Ramos (cell line): ENCODE results near the gene POLG.
"Not testable (repeated sequence)": the region's sequence is repeated elsewhere in the genome, so short reads cannot be mapped to it uniquely, and the experiment has no call there.

ENCODE experiments used
- in situ Hi-C: fragments of 300-500 bp; cut with MboI; formaldehyde crosslinking; loops from one replicate; pipeline ENCODE4 v1.14.3; 2022; ENCODE audit warnings: low sequenced_read_pairs; ENCODE audit not compliant: unreplicated experiment

Gene POLG

DNA sequence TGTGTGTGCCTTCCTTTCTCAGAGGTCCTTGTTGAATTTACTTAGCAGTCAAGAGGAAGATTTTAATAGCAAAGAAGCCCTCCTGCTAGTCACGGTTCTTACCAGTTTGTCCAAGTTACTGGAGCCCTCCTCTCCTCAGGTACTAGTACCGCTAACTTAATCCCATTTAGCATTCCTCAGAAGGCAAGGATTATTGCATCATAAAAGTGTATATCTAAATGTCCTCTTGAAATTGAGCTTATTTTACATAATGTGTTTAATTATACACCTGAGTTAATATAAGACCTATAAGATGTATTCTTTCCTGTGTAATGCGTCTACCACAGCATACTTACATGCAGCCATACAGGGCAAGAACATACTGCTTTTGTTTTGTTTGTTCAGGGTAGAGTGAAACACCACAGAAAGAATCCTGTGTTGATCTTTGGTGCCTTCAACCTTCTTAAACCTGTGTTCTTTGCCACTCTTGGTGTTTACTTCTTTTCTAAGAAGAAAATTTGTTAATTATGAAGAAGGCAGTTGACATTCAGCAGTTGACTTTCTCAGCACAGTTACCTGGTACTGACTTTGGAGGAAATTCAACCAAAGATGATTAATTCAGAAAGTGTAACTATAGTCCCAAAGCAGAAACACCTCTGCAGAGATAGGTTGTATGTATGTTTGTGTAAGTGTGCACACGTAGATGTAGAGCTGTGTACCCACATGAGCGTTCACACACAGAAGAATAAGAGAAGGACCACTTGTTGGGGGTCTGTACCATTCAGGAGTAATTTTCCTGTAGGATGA is 33.1 kb downstream of the POLG start:
- in situ Hi-C loops = no loop called here

GRCh38 chr15:89299896-89300295 is 34.7 kb downstream of the POLG start:
- in situ Hi-C loops = no loop called here

- in situ Hi-C loops = no loop called here
Measured at GRCh38 chr15:89293012-89293411, 41.6 kb downstream of the POLG start.

DNA sequence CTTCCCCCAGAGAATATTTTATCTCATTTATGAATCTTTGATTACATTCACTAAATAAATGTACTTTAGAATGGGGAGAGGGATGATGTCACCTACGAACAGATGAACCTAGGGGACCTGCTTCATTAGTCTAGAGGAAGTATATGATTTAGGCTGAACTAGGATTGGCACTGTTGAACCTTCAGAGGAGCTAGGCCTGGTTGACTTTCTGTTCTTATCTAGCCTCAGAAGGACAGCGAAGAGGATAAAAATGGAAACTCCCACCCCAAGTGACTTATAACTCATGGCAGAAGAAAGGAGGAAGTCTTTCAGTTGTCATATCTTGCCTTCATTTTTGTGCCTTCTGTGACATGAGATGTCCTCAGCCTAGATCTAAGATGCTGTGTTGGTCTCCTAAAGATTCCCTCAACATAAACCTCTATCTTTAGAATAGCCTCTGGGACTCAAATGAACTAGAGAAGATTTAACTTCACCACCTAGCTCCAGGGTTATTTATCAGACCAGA is 42.6 kb downstream of the POLG start:
- in situ Hi-C loops = no loop called here

GRCh38 chr15:89283201-89283600 is 51.4 kb downstream of the POLG start:
- in situ Hi-C loops = no loop called here

DNA sequence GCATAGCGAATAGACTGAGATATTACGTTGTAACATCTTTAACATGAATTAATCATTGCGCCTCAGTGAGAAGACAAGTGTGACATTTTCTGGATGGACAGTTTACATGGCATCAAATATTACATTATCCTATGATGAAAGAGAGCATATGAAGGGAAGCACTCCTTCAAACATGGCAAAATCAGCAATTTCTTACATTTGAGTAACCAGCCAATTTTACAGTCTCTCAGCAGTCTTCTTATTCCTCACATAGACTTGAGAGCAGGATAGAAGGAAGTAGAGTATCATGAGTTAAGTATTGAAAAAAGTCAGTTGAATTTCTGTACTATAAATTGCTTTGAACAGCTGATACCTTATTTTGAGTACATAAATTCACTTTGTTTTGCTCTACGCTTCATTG is 52.0 kb downstream of the POLG start:
- in situ Hi-C loops = no loop called here

DNA sequence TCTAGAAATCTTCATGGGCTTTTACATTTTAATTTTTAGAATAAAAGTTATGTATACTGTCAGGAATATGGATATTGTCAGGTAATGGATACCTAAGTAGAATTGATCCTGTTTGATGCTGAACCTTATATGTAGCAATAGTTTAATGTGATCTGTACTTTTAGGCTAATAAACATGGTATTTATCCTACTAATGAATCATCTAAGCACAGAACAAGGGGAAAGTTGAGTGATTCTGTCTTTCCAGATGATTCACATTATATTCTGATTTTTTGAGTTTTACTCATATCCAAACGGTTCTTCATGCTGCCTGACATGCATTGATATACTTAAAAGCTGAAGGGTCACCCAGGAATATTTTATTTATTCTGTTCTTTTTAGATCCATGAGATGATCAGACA is 56.3 kb downstream of the POLG start:
- in situ Hi-C loops = no loop called here

- in situ Hi-C loops = not testable (repeated sequence)
Measured at GRCh38 chr15:89277281-89277680, 57.3 kb downstream of the POLG start.
